GM12873 (cell line): ENCODE data around the gene UCHL3.

ENCODE experiments used
- TF ChIP-seq, protein P1 (sequence below): IDR thresholded peaks from 2 replicates; pipeline ENCODE4 v1.5.1; 2012; ENCODE audit warnings: low read depth, mild to moderate bottlenecking, moderate library complexity, low read length, control low read depth; ENCODE audit not compliant: insufficient read depth; ENCODE audit errors: missing control alignments

The UCHL3 gene

DNA sequence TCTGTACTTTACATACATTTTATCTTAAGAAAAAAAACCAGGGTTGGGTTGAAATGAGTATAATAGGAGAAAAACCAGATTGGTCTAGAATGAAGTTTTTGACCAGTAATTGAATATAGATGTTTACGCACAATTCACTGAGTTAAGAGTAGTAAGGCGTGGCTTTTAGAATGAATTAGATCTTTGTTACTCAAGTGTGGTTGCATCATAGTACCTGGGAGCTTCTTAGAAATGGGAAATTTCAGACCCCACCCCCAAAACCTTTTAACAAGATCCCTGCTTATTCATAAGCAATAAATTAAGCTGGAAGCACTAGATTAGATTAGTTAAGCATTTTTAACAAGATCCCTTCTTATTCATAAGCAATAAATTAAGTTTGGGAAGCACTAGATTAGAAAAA lies 57.9 kb downstream of the UCHL3 start:
- TF ChIP-seq, protein P1, sequence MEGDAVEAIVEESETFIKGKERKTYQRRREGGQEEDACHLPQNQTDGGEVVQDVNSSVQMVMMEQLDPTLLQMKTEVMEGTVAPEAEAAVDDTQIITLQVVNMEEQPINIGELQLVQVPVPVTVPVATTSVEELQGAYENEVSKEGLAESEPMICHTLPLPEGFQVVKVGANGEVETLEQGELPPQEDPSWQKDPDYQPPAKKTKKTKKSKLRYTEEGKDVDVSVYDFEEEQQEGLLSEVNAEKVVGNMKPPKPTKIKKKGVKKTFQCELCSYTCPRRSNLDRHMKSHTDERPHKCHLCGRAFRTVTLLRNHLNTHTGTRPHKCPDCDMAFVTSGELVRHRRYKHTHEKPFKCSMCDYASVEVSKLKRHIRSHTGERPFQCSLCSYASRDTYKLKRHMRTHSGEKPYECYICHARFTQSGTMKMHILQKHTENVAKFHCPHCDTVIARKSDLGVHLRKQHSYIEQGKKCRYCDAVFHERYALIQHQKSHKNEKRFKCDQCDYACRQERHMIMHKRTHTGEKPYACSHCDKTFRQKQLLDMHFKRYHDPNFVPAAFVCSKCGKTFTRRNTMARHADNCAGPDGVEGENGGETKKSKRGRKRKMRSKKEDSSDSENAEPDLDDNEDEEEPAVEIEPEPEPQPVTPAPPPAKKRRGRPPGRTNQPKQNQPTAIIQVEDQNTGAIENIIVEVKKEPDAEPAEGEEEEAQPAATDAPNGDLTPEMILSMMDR = no peak

DNA sequence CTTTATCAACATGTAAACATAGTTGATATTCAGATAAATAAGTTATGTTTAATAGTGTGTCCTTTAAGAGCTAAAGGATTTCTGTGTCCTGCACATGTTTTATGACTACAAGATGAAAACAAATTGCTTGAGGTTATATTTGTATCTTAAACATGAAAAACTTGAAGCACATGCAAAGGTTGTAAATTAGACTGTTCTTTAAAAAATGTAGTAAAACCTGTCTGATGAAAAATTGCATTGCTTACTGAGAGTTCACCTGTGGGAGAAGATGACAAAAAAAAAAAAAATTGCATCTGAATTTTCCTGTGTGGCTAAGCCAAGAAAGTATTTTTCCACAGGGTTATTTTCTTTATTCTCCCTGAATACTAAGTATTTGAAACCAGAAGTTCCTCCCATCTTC lies 60.9 kb downstream of the UCHL3 start:
- TF ChIP-seq, protein P1 = no peak

DNA sequence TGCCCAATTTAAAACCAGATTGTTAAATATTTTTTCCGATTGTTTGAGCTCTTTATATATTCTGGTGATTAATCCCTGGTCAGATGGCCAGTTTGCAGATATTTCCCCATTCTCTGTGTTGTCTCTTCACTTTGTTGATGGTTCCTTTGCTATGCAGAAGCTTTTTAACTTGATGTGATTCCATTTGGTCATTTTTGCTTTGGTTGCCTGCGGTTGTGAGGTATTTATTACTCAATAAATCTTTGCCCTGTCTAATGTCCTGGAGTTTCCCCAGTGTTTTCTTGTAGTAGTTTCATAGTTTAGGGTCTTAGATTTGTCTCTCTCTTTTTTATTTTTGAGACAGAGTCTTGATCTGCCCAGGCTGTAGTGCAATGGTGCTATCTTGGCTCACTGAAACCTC lies 62.8 kb downstream of the UCHL3 start:
- TF ChIP-seq, protein P1 = no peak

DNA sequence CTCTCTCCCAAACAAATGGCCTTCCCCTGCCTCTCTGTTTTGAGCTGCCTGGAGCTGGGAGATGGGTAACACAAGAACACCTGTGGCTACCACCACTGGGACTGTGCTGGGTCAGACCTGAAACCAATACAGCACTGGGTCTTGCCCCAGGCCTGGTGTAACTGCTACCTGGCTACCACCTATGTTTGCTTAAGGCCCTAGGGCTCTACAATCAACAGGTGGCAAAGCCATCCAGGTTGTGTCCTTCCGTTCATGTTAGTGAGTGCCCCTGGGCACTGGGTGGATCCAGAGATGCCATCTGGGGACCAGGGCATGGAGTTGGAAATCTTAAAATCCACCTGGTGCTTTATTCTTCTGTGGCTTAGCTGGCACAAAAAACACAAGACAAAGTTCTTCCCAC lies 67.6 kb downstream of the UCHL3 start:
- TF ChIP-seq, protein P1 = no peak

DNA sequence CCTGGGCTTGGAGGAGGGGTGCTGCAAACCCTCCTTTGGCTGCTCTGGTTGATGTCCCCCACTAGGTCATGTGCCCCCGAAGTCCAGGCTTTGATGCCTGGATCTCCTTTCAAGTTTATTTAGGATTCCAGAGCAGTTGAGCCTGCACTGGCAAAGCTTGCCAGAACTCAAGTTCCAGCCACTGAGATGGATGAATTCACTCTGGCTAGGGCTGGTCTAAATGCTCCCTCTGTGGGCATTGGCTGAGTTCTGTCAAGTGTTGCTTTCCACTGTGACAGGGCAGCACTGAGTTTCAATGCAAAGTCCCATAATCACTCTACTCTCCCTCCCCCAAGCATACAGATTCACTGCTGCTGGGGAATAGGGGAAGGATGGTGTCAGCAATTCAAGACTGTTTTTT lies 68.7 kb downstream of the UCHL3 start:
- TF ChIP-seq, protein P1 = no peak

DNA sequence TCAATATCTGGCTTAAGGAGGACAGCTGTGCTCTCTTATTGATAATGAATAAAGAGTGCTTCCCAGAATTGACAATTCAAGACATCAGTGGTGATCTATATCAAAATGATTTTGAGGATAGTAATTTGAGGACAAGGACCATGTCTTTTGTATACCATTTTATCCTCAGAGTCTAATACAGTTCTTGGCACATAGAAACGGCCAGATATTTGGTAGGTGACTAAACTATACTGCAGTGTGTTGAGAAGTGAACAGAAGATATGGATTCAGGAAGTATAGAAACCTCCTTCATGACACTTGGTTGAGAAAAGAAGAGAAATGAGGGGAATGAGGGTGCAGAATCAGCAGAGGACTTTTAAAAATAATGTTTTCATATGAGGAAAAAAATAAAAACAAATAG lies 70.4 kb downstream of the UCHL3 start:
- TF ChIP-seq, protein P1 = no peak

DNA sequence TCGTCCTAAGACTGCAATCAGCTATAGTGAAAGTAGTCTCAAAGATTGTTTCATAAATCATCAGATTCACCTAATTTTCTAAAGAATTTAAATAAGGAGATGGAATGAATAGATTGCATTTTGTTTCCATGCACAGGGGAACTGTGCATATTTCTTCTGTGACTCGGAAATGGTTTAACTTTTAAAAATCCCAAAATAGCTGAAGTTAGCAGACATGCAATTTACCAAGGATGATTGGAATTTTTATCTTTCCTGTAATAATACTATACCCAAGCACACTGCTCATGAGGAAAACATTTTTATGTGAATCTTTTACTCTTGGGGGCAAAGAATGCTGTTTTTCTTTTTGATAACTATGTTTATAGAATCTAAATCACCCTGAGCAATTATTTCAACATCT lies 71.6 kb downstream of the UCHL3 start:
- TF ChIP-seq, protein P1 = no peak
